Ovary (tissue), 3 donors: ENCODE results near the gene MAP4K2.

ENCODE experiments used
- EP300 ChIP-seq: sonication (generic); formaldehyde crosslinking; IDR thresholded peaks from one replicate; pipeline ENCODE4 v1.6.1; 2017; ENCODE audit warnings: antibody characterized with exemption
- POLR2A ChIP-seq: fragments of 450-650 bp; IDR thresholded peaks from one replicate; pipeline ENCODE4 v1.6.1; 2017; ENCODE audit warnings: antibody characterized with exemption, mild to moderate bottlenecking, moderate library complexity
- TF ChIP-seq, protein P1 (sequence below), 3 donors: fragments of 450-650 bp in 2 of 3; fragments of 200-600 bp in 1 of 3; IDR thresholded peaks; one replicate each; pipeline versions ENCODE4 v1.5.1 to v1.8.0; 2016 to 2022; ENCODE audit warnings: antibody characterized with exemption in 3 of 3, mild to moderate bottlenecking in 1 of 3
- donor health status: DM: no; HTN: no; CAD: no.

DNA sequence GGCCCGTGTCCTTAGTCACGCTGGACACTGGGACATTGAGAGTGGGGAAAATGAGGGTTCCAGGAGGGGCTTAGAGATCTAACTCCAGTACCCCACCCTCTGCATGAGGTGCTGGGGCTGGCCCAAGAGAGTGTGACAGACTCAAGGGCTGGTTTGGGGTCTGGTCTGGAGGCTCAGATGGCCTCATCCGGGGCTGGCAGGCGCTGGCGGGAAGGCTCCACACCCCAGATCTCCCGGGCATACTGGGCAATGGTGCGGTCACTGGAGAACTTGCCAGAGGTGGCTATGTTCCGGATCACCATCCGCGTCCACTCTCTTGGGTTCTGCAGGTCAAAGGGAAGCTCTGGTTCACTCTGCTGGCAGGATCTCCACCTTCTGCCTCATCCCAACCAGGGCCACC, 56.5 kb downstream of the MAP4K2 start:
- TF ChIP-seq, protein P1, sequence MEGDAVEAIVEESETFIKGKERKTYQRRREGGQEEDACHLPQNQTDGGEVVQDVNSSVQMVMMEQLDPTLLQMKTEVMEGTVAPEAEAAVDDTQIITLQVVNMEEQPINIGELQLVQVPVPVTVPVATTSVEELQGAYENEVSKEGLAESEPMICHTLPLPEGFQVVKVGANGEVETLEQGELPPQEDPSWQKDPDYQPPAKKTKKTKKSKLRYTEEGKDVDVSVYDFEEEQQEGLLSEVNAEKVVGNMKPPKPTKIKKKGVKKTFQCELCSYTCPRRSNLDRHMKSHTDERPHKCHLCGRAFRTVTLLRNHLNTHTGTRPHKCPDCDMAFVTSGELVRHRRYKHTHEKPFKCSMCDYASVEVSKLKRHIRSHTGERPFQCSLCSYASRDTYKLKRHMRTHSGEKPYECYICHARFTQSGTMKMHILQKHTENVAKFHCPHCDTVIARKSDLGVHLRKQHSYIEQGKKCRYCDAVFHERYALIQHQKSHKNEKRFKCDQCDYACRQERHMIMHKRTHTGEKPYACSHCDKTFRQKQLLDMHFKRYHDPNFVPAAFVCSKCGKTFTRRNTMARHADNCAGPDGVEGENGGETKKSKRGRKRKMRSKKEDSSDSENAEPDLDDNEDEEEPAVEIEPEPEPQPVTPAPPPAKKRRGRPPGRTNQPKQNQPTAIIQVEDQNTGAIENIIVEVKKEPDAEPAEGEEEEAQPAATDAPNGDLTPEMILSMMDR (IDR thresholded peaks at IDR 0.05), result no peak
- no peak for TF ChIP-seq POLR2A
- no peak for TF ChIP-seq EP300
